ENCODE data around the gene NKRF. TPM values are rescaled to one million over a fixed set of nuclear protein-coding genes. Genes with fewer than 3 reads are reported as not detected.

Gene NKRF
- total RNA-seq, 2 experiments from 2014 or later = 14.3 to 14.4 TPM

DNA sequence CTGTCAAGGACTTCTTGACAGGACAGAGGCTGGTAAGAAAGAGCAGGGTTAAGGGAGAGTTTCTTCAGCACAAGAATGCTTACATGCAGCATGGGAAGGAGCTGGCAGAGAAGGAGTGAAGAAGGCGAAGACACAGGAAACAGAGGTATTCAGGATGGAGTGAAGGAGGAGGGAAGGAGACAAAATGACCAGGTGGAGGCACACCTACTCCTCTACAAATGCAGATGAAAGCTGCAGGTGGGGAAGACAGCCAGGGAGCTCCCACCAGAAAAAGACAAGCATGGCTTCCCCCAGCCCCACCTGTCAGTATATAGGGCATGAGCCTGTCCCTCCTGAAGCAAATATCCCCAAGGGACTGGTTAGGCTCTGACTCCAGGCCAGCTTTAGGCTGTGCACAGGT is 29.6 kb upstream of the NKRF start:
- Mint-ChIP-seq H3K36me3 (peaks cover 22% of the 10 kb centered on the region), H3K9me3 (no peaks in the 10 kb centered on the region), H3K27me3 (no peaks in the 10 kb centered on the region), H3K27ac (peak overlapping the region; percentile 61), H3K4me1 (peaks cover 13% of the 10 kb centered on the region), H3K4me3 (peak overlapping the region; percentile 32)
- POLR2A ChIA-PET = no interaction called here
- DNase-seq (no peak), ATAC-seq (ENCODE audit: low read depth) (no peak)

DNA sequence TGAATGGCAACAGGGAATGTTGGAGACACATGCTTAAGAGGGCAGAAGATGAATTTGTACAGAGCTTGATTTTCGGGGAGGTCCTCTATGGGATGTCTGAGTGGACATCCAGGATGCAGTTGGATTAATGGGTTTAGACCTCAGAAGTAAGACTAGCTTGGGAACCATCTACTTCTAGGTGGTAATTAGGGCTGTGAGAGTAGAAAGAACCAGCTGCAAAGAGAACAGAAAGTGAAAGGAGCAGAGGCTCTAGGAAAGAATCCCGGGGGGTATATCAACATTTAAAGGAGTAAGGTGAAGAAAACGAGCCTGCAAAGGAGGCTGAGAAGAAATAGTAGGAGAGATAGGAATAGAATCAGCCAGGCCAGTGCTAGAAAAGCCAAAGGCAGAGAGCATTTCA is 29.0 kb upstream of the NKRF start:
- Mint-ChIP-seq H3K4me1 (peaks cover 13% of the 10 kb centered on the region), H3K9me3 (no peaks in the 10 kb centered on the region), H3K36me3 (peaks cover 22% of the 10 kb centered on the region), H3K27me3 (no peaks in the 10 kb centered on the region), H3K27ac (peak overlapping the region; percentile 61), H3K4me3 (no peak overlapping the region)
- ATAC-seq (ENCODE audit: low read depth) (no peak), DNase-seq (no peak)
- POLR2A ChIA-PET = interaction anchor here (0.8 kb wide), 1 partner anchor 220 kb away, joined by 4 read pairs; no protein-coding TSS in a partner anchor

DNA sequence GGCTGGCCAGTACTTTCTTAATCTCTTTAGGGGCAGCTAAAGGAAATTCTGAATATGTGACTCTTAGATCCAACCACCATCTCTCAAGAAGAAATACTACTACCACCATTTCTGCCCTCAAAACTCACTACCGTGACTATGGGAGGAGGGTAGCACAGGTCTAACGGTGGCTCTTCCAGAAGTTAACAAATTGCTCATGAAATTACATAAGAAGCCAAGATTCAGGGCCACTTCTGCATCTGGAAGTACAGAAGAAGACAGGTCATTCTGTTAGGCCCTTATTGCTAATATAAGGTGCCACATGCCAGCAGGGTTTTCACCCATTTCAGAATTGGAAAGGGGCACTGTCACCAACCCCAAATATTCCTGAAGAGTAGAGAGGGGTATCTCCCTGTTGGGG is 19.6 kb upstream of the NKRF start:
- no peak overlapping the region for H3K27ac Mint-ChIP-seq
- H3K36me3 Mint-ChIP-seq = peaks cover 12% of the 10 kb centered on the region

DNA sequence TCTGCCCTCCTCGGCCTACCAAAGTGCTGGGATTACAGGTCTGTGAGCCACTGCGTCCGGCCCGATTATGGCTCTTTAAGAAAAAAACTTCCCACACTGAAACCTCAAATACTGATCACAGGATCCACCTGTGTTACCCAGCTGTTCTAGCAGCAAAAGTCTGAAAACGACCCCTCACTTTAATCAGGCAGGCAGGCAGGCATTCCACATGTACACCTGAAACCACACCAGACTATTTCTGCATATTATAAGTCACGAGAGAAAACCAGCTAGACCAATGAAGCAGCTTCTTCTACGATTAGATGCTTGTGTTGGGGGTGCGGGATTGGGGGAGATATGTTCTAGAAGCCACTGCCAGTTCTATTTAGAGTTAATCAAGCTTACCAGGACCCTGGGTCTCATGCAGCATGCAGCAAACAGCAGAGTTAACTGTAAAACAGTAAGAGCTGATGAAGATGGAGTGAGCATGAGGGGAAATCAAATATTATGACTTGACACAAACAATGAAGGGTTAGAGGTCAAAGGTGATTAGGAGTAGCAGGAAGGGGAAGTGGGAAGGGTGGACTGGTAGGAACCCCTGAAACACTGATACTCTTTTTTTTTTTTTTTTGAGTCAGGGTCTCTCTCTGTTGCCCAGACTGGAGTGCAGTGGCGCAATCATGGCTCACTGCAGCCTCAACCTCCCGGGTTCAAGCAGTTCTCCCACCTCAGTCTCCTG is 18.9 kb upstream of the NKRF start:
- Mint-ChIP-seq H3K4me3 (no peak overlapping the region), H3K27ac (peak overlapping the region; percentile 42), H3K27me3 (no peaks in the 10 kb centered on the region), H3K9me3 (no peaks in the 10 kb centered on the region), H3K4me1 (no peaks in the 10 kb centered on the region), H3K36me3 (peaks cover 12% of the 10 kb centered on the region)
- ATAC-seq (ENCODE audit: low read depth) (no peak), DNase-seq (no peak)
- POLR2A ChIA-PET = no interaction called here

More for the DNA sequence above, 19.6 kb upstream of the NKRF start:
- DNase-seq (no peak), ATAC-seq (ENCODE audit: low read depth) (no peak)
- H3K4me3 Mint-ChIP-seq = no peak overlapping the region
- POLR2A ChIA-PET = no interaction called here
- no peaks in the 10 kb centered on the region for H3K27me3 Mint-ChIP-seq
- H3K9me3 Mint-ChIP-seq = no peaks in the 10 kb centered on the region
- H3K4me1 Mint-ChIP-seq = no peaks in the 10 kb centered on the region

DNA sequence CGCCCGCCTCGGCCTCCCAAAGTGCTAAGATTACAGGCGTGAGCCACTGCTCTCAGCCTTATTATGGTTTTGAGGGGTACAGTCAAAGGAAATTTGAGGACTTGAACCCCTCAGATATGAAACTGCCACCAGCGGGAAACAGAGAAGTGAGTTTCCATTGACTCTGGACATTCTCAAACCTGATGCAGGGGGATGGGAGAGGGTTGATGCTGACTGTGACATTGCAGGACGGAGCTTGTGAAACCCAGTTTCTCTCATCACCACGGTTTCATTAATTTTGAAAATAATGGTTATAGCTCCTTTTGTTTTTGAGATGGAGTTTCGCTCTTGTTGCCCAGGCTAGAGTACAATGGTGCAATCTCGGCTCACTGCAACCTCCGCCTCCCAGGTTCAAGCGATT is 18.2 kb upstream of the NKRF start:
- H3K36me3 Mint-ChIP-seq = peaks cover 12% of the 10 kb centered on the region
- no peaks in the 10 kb centered on the region for H3K4me1 Mint-ChIP-seq
- POLR2A ChIA-PET = no interaction called here
- H3K27ac Mint-ChIP-seq = no peak overlapping the region
- no peaks in the 10 kb centered on the region for H3K9me3 Mint-ChIP-seq
- DNase-seq = no peak
- H3K4me3 Mint-ChIP-seq = no peak overlapping the region
- no peak for ATAC-seq (ENCODE audit: low read depth)
- H3K27me3 Mint-ChIP-seq = no peaks in the 10 kb centered on the region

DNA sequence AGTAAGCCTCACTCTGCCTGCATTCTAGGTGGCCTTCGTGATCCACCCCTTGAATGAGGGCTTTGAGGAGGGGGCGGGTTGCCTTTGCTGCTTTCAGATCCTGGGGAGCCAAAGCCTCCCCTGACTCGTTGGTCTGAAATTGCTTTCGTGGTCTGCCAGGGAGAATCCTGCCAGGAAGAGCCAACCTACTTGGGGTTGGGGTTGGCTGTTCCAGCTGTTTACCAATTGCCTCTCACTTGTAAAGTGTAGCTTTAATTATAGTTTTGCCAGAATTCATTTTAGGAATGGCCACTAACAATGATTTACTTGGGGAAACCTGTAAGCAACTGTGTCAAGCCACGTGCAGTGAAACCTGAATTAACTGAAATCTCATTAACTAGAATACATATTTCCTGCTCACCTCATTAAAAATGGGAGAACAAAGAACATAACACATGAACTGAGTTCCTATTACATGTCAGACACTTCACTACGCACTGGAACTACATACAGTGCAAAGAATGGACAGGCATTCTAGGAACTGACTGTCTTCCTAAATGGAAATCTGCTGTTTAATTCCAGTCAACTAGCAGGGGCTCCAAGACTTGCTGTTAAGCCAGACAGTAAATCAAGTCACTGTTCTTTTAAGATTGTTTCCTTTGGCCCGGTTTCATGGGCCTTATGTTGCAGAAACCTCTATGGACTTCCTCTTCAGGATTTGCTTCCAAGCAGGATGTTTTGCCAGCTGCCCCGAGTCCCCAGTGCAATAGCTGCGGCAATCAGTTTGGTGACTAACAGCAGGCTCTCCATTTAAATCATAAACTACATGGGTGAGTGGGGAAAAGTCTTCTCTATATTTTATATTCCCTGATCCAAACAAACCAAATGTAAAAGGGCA is 16.4 kb upstream of the NKRF start:
- no peaks in the 10 kb centered on the region for H3K27me3 Mint-ChIP-seq
- H3K27ac Mint-ChIP-seq = no peak overlapping the region
- peaks cover 8% of the 10 kb centered on the region for H3K36me3 Mint-ChIP-seq
- H3K4me1 Mint-ChIP-seq = no peaks in the 10 kb centered on the region
- H3K4me3 Mint-ChIP-seq = no peak overlapping the region
- DNase-seq (no peak), ATAC-seq (ENCODE audit: low read depth) (no peak)
- POLR2A ChIA-PET = no interaction called here
- no peaks in the 10 kb centered on the region for H3K9me3 Mint-ChIP-seq

DNA sequence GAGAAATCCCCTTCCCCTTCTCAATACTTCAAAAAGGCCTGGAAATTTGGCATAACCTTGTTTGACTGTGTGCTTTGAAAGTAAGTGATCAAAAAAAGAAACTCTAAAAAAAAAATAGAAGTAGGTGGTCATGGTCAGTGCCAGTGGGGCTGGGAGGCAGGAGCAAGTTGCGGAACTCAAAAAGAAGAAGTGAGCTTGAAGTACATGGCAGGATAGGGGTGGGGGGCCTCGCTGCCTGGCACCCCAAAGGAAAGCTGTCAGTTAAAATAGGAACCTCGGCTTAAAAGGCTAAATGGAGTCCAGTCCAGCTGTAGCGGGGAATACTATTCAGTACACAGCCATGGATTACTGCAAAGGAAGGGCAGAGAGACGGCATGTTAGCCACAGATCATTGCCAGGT is 12.2 kb upstream of the NKRF start:
- H3K27ac Mint-ChIP-seq = peak overlapping the region; percentile 16
- peaks cover 6% of the 10 kb centered on the region for H3K36me3 Mint-ChIP-seq
- H3K9me3 Mint-ChIP-seq = no peaks in the 10 kb centered on the region
- no peak for ATAC-seq (ENCODE audit: low read depth)
- no peaks in the 10 kb centered on the region for H3K27me3 Mint-ChIP-seq
- no peak overlapping the region for H3K4me3 Mint-ChIP-seq
- DNase-seq = no peak
- no peaks in the 10 kb centered on the region for H3K4me1 Mint-ChIP-seq
- POLR2A ChIA-PET = no interaction called here

DNA sequence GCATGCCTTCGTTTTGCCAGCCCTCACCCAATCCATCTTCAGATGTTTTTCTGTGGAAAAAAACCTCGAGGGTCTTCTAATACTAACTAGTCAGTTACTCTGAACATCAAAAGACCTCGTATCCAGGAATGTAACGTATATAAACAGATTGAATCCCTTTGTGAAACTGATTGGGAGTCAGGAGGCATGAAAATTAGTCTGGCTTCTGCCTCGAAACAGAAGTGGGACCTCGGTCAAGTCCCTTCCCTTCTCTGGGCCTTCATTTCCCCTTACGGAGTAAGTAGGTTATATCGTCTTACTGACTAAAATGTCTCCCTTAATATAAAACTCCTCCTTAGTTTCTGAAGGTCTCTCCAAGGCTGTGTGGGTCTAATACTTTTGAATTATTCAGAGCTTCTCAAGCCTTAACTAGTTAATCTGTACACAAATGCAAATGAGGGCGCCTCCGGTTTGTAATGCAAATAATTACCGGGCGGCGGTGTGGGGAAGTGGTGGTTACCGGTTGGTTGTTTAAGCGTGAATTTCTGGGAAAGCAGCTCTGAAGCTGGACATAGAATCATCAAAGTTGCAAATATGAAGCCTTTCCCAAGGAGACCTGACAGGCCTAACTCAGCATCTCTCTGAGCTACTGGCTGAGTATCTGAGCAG is 11.4 kb upstream of the NKRF start:
- ATAC-seq (ENCODE audit: low read depth) (no peak), DNase-seq (no peak)
- Mint-ChIP-seq H3K4me3 (no peak overlapping the region), H3K9me3 (no peaks in the 10 kb centered on the region), H3K27ac (no peak overlapping the region), H3K27me3 (no peaks in the 10 kb centered on the region), H3K36me3 (peaks cover 6% of the 10 kb centered on the region), H3K4me1 (no peaks in the 10 kb centered on the region)
- POLR2A ChIA-PET = interaction anchor here (0.7 to 1.3 kb wide), 2 partner anchors 12 to 16 kb away, joined by 3 to 4 read pairs; partner anchors contain the start of gene NKRF

DNA sequence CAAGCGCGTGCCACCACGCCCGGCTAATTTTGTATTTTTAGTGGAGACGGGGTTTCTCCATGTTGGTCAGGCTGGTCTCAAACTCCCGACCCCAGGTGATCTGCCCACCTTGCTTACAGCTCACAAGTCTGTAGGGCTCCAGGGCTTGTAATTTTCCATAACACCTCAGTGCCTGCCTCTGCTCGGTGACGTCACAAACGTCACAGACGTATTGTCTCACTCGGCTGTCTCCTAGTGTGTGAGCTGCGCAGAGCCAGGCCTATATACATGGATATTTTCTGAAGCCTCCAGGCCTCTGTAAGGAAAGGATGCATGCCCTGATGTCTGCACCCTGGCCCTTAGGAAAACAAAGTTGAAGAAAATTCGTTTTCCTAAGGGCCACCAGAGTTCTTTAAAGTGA is 8.6 kb upstream of the NKRF start:
- DNase-seq = no peak
- Mint-ChIP-seq H3K27ac (no peak overlapping the region), H3K36me3 (peaks cover 3% of the 10 kb centered on the region), H3K4me3 (no peak overlapping the region), H3K9me3 (no peaks in the 10 kb centered on the region), H3K4me1 (no peaks in the 10 kb centered on the region), H3K27me3 (peaks cover 2% of the 10 kb centered on the region)
- POLR2A ChIA-PET = interaction anchor here (0.6 kb wide), 1 partner anchor 255 kb away, joined by 5 read pairs; no protein-coding TSS in a partner anchor
- no peak for ATAC-seq (ENCODE audit: low read depth)

DNA sequence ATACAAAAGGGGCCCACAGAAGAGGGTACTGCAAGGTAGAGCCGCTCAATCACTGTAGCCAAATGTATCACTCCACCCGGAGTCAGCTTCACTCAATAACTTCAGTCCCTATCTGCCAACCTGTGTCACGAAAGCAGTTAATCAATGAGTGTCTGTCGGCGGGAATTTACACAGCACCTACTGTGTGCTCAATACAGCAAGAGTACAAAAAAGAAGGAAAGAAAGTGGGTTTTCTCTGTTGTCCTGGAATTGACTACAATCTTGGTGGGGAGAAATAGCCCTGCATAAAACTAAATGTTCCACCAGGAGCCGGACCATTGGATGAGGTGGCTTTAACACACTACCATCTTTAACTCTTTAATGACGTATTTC is 780 bp upstream of the NKRF start:
- Mint-ChIP-seq H3K4me1 (peaks cover 20% of the 10 kb centered on the region), H3K4me3 (peak overlapping the region; percentile 91), H3K9me3 (no peaks in the 10 kb centered on the region), H3K27ac (peak overlapping the region; percentile 95), H3K27me3 (peaks cover 2% of the 10 kb centered on the region), H3K36me3 (no peaks in the 10 kb centered on the region)
- POLR2A ChIA-PET = interaction anchor here (1.3 to 2.9 kb wide), 7 partner anchors 33 to 151 kb away, joined by 3 to 19 read pairs (median 6); partner anchors contain the start of genes SLC25A5, SOWAHD and UBE2A
- ATAC-seq (ENCODE audit: low read depth) (no peak), DNase-seq (no peak)

DNA sequence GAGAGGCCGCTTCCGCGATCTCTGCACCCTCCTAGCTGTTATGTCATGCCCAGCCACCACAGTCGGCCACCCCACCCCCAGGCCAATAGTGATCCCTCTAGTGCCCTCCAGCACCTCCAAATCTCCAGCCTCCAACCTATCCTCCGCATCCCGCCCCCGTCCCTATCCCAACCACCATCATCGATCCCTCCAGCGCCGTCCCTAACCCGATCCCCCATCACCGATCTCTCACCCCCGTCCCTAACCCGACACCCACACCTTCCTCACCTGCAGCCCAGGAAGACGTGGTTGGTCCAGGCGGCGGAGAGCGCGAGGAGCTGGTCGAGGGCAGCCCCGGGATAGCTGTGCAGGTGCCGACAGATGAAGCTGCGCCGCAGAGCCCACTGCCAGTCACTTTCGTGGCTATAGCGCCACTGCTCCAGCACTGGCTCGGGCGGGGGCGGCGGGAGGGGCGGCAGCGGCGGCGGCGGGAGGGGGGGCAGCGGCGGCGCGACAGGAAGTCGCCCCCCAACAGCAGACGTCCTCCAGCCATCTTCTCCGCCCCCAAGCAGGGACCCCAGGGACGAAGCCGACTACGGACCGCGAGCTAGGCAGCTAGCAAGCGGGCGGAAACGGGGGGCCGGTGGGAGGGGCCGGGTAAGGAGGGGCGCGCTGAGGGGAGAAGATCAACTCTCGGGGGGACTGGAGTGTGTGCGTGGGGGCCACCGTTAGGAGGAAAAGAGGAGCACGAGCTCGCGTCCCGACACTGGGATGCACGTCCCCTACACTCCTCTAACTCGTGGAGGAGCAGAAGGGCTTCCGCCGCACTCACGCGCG is 552 bp downstream of the NKRF start:
- Mint-ChIP-seq H3K4me1 (peaks cover 21% of the 10 kb centered on the region), H3K27me3 (peaks cover under 1% of the 10 kb centered on the region), H3K36me3 (no peaks in the 10 kb centered on the region), H3K27ac (peak overlapping the region; percentile 95), H3K4me3 (peak overlapping the region; percentile 99), H3K9me3 (no peaks in the 10 kb centered on the region)
- peak; percentile 58 for DNase-seq
- peak; percentile 57 for ATAC-seq (ENCODE audit: low read depth)
- POLR2A ChIA-PET = interaction anchor here (0.6 to 2.9 kb wide), 19 partner anchors 8 to 186 kb away, joined by 3 to 19 read pairs (median 4); partner anchors contain the start of genes RPL39, SEPTIN6, SLC25A5 and SOWAHD

DNA sequence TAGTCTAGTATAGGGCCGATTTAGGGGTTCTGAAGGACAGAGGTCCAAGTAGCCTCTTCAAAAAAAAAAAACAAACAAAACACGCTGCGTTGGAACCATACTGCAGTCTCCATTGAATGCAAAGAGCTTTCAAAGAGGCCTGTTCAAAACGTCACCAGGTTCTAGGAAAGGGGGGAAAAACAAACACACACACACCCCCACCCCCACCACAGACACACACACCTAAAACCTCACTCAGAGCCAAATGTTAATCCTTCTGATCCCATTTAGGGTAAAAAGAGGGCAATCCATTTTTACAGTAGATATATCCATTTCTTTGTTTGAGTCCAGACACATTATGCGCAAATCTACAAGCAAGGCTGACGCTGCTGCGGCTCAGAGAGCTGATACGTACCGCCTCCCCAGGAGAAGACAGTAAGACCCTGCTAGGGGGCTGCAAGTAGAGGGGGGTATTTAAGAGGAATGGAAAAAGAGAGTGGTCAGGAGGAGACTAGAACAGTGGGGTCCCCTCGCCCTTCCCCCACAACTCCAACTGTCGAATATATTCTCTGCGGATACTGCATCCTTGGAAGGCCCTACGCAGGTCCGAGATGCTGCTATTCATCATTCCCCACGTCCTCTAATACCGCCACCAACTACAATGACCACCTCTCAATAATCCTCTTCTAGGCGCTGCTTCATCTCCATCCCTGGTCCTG is 1.3 kb downstream of the NKRF start:
- Mint-ChIP-seq H3K36me3 (no peaks in the 10 kb centered on the region), H3K27ac (peak overlapping the region; percentile 94), H3K9me3 (no peaks in the 10 kb centered on the region), H3K4me3 (peak overlapping the region; percentile 99), H3K27me3 (no peaks in the 10 kb centered on the region), H3K4me1 (peaks cover 21% of the 10 kb centered on the region)
- POLR2A ChIA-PET = interaction anchor here (1.0 to 2.9 kb wide), 8 partner anchors 15 to 186 kb away, joined by 3 to 19 read pairs (median 8); partner anchors contain the start of genes RPL39, SOWAHD and UBE2A
- DNase-seq (no peak), ATAC-seq (ENCODE audit: low read depth) (no peak)
